Hepatocyte (in vitro differentiated cells): ENCODE measurements around the gene PRSS33. TPM values are rescaled to one million over a fixed set of nuclear protein-coding genes. Genes with fewer than 3 reads are reported as not detected.

Experiments
- DNase-seq: peaks from one replicate; pipeline ENCODE4 v3.0.0-alpha.2; 2016; ENCODE audit warnings: low spot score
- H2AFZ ChIP-seq: fragments of 200-600 bp; sonication (generic); 2 replicates; pipeline ENCODE4 v1.6.0; 2016; ENCODE audit warnings: antibody characterized with exemption, mild to moderate bottlenecking
- H3K27ac ChIP-seq: fragments of 200-600 bp; sonication (generic); 2 replicates; pipeline ENCODE4 v1.5.1; 2016; ENCODE audit warnings: mild to moderate bottlenecking
- H3K27me3 ChIP-seq: fragments of 200-600 bp; sonication (generic); 2 replicates; pipeline ENCODE4 v1.6.1; 2016
- H3K36me3 ChIP-seq: fragments of 200-600 bp; sonication (generic); replicated peaks from 2 replicates; pipeline ENCODE4 v1.5.1; 2016; ENCODE audit warnings: low read depth; ENCODE audit not compliant: insufficient read depth
- H3K4me1 ChIP-seq: fragments of 200-600 bp; sonication (generic); 2 replicates; pipeline ENCODE4 v1.5.1; 2016; ENCODE audit warnings: mild to moderate bottlenecking, moderate library complexity; ENCODE audit not compliant: insufficient read depth
- H3K4me2 ChIP-seq: fragments of 200-600 bp; sonication (generic); 2 replicates; pipeline ENCODE4 v1.6.0; 2016
- H3K4me3 ChIP-seq: fragments of 200-600 bp; sonication (generic); 2 replicates; pipeline ENCODE4 v1.5.1; 2016; ENCODE audit warnings: mild to moderate bottlenecking
- H3K79me2 ChIP-seq: fragments of 200-600 bp; sonication (generic); 2 replicates; pipeline ENCODE4 v1.6.0; 2017; ENCODE audit warnings: mild to moderate bottlenecking
- H3K9me2 ChIP-seq: fragments of 200-600 bp; sonication (generic); replicated peaks from 2 replicates; pipeline ENCODE4 v1.6.0; 2017; ENCODE audit warnings: mild to moderate bottlenecking; ENCODE audit not compliant: insufficient read depth
- H3K9me3 ChIP-seq: fragments of 200-600 bp; sonication (generic); 2 replicates; pipeline ENCODE4 v1.5.1; 2016; ENCODE audit warnings: low read depth, mild to moderate bottlenecking
- H4K20me1 ChIP-seq: fragments of 200-600 bp; sonication (generic); 2 replicates; pipeline ENCODE4 v1.6.0; 2016; ENCODE audit warnings: mild to moderate bottlenecking; ENCODE audit not compliant: insufficient read depth, poor library complexity, severe bottlenecking
- CTCF ChIP-seq: fragments of 200-600 bp; sonication (generic); IDR thresholded peaks from 2 replicates; pipeline ENCODE4 v1.5.1; 2016; ENCODE audit warnings: antibody characterized with exemption, mild to moderate bottlenecking; ENCODE audit not compliant: poor library complexity
- EZH2 ChIP-seq: fragments of 200-600 bp; sonication (generic); IDR thresholded peaks from 2 replicates; pipeline ENCODE4 v1.6.1; 2016; ENCODE audit warnings: antibody characterized with exemption, mild to moderate bottlenecking, borderline replicate concordance
- EZH2phosphoT487 ChIP-seq: fragments of 200-600 bp; sonication (generic); IDR thresholded peaks from one replicate; pipeline ENCODE4 v1.6.1; 2018; ENCODE audit warnings: antibody characterized with exemption, mild to moderate bottlenecking, low read depth, moderate library complexity; ENCODE audit not compliant: unreplicated experiment, severe bottlenecking
- WGBS: methylation state at CpG from one replicate; pipeline ENCODE4 v1.1.6; 2016; ENCODE audit warnings: low lambda C conversion rate; ENCODE audit errors: missing lambda C conversion rate; 5-methylcytosine and 5-hydroxymethylcytosine counted together
- polyA plus RNA-seq: library from polyadenylated mRNA; unstranded; fragments of >200 nt; fragmentation: Nextera tagmentation; extraction: Ambion mirVana; gene quantifications from 2 replicates; pipeline ENCODE4 v1.2.1, GENCODE V29; 2016
- small RNA-seq: library from RNA; depleted of rRNA; stranded (forward); fragments of <200 nt; gene quantifications from one replicate; pipeline ENCODE3, GENCODE V24; 2014
- total RNA-seq: library from RNA; depleted of rRNA; stranded (reverse); fragments of >200 nt; gene quantifications from 2 replicates; pipeline ENCODE4 v1.2.3, GENCODE V29; 2014

Gene PRSS33
- total and polyA plus RNA-seq, 2 experiments from 2014 or later = not detected

GRCh38 chr16:2737238-2737605 is 50.1 kb downstream of the PRSS33 start:
- DNase-seq = no peak
- Histone ChIP-seq H3K4me1 (peaks cover 6% of the 10 kb centered on the region), H4K20me1 (no peaks in the 10 kb centered on the region), H3K36me3 (no peaks in the 10 kb centered on the region), H3K4me3 (no peak overlapping the region), H3K27ac (no peak overlapping the region), H3K79me2 (no peaks in the 10 kb centered on the region), H3K4me2 (no peak overlapping the region), H3K27me3 (no peaks in the 10 kb centered on the region), H3K9me2 (no peaks in the 10 kb centered on the region), H3K9me3 (no peaks in the 10 kb centered on the region), H2AFZ (no peak overlapping the region)
- 87% methylated on average over 5 of the region's 5 CpGs for WGBS
- TF ChIP-seq CTCF (no peak), EZH2 (no peak), EZH2phosphoT487 (no peak)

GRCh38 chr16:2736476-2737237 is 50.7 kb downstream of the PRSS33 start:
- Histone ChIP-seq H3K9me3 (no peaks in the 10 kb centered on the region), H3K27ac (no peak overlapping the region), H3K4me1 (peaks cover 6% of the 10 kb centered on the region), H3K4me3 (no peak overlapping the region), H3K4me2 (no peak overlapping the region), H3K36me3 (no peaks in the 10 kb centered on the region), H2AFZ (no peak overlapping the region), H3K27me3 (no peaks in the 10 kb centered on the region), H4K20me1 (no peaks in the 10 kb centered on the region), H3K9me2 (no peaks in the 10 kb centered on the region), H3K79me2 (no peaks in the 10 kb centered on the region)
- no peak for DNase-seq
- WGBS = 92% methylated on average over 11 of the region's 11 CpGs
- TF ChIP-seq EZH2 (no peak), EZH2phosphoT487 (no peak), CTCF (no peak)

DNA sequence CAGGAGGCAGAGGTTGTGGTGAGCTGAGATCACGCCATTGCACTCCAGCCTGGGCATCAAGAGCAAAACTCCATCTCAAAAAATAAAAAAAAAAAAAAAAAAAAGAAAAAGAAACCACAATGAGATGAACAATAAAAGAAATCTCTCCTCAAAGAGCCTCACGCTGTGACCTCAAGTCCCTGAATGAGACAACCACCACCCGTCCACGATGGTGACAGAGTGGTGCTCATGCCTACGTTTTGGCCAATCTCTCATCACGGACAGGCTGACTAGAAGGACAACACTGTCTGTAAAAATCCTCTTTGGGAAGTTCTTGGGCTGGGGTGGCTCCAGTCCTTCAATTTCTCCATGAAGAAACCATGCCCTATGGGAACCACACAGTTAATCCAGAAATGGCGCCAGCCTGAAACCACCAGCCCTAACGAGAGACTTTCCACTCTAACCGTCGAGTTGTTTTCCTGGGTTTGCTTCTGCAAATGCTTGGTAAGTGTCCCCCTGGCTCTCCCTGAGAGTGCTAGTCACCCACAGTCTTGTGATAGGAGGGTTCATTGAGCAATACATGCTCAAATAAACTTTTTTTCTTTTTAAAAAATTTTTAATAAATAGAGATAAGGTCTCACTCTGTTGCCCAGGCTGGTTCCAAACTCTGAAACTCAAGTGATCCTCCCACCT is 52.4 kb downstream of the PRSS33 start:
- no peak overlapping the region for H2AFZ ChIP-seq
- no peaks in the 10 kb centered on the region for H3K27me3 ChIP-seq
- no peaks in the 10 kb centered on the region for H3K79me2 ChIP-seq
- TF ChIP-seq EZH2phosphoT487 (no peak), CTCF (no peak), EZH2 (no peak)
- no peaks in the 10 kb centered on the region for H4K20me1 ChIP-seq
- no peaks in the 10 kb centered on the region for H3K36me3 ChIP-seq
- no peaks in the 10 kb centered on the region for H3K9me3 ChIP-seq
- H3K4me1 ChIP-seq = peaks cover 6% of the 10 kb centered on the region
- 92% methylated on average over 10 of the region's 10 CpGs for WGBS
- no peak overlapping the region for H3K4me2 ChIP-seq
- H3K4me3 ChIP-seq = no peak overlapping the region
- no peaks in the 10 kb centered on the region for H3K9me2 ChIP-seq
- no peak overlapping the region for H3K27ac ChIP-seq
- DNase-seq = no peak

Small RNAs within 50 kb of the gene (small RNA-seq; reads per million reads assigned to genes)
- not detected for gene SNORA3C

Other genes starting within 250 kb of the PRSS33 start
- gene PDPK1, start 249.5 kb downstream of the PRSS33 start, total RNA-seq = 29.8 and 34.5 TPM in 2 replicates
- gene PDPK1, start 249.5 kb downstream of the PRSS33 start, polyA plus RNA-seq = 23.6 and 27.1 TPM in 2 replicates
- gene KCTD5, start 105.0 kb downstream of the PRSS33 start, total RNA-seq = 22.7 and 31.5 TPM in 2 replicates
- gene KCTD5, start 105.0 kb downstream of the PRSS33 start, polyA plus RNA-seq = 24.5 and 32.2 TPM in 2 replicates
- 1.4 and 4.3 TPM in 2 replicates for gene PRSS27, start 67.3 kb downstream of the PRSS33 start, total RNA-seq
- gene PRSS27, start 67.3 kb downstream of the PRSS33 start, polyA plus RNA-seq = 1.4 and 4.8 TPM in 2 replicates
- gene SRRM2, start 34.9 kb downstream of the PRSS33 start, total RNA-seq = 82.9 and 142 TPM in 2 replicates
- 403 and 666 TPM in 2 replicates for gene SRRM2, start 34.9 kb downstream of the PRSS33 start, polyA plus RNA-seq
- gene ELOB, start 10.3 kb downstream of the PRSS33 start, total RNA-seq = 255 and 540 TPM in 2 replicates
- 627 and 642 TPM in 2 replicates for gene ELOB, start 10.3 kb downstream of the PRSS33 start, polyA plus RNA-seq
- gene PRSS41, start 10.9 kb upstream of the PRSS33 start, total RNA-seq = not detected in 2 replicates
- gene PRSS41, start 10.9 kb upstream of the PRSS33 start, polyA plus RNA-seq = not detected in 2 replicates
- not detected in 2 replicates for gene PRSS21, start 29.7 kb upstream of the PRSS33 start, total RNA-seq
- not detected in 2 replicates for gene PRSS21, start 29.7 kb upstream of the PRSS33 start, polyA plus RNA-seq
- 4.3 and 5.4 TPM in 2 replicates for gene ZG16B, start 42.7 kb upstream of the PRSS33 start, total RNA-seq
- gene ZG16B, start 42.7 kb upstream of the PRSS33 start, polyA plus RNA-seq = 4.9 and 7.9 TPM in 2 replicates
- 50.0 and 60.2 TPM in 2 replicates for gene PRSS22, start 70.6 kb upstream of the PRSS33 start, total RNA-seq
- 66.3 and 100 TPM in 2 replicates for gene PRSS22, start 70.6 kb upstream of the PRSS33 start, polyA plus RNA-seq
- gene FLYWCH2, start 95.7 kb upstream of the PRSS33 start, total RNA-seq = 31.6 and 45.1 TPM in 2 replicates
- gene FLYWCH2, start 95.7 kb upstream of the PRSS33 start, polyA plus RNA-seq = 33.1 and 40.0 TPM in 2 replicates
- gene FLYWCH1, start 124.4 kb upstream of the PRSS33 start, total RNA-seq = 11.7 and 14.6 TPM in 2 replicates
- gene FLYWCH1, start 124.4 kb upstream of the PRSS33 start, polyA plus RNA-seq = 16.9 and 17.1 TPM in 2 replicates
- 0.52 and 3.6 TPM in 2 replicates for gene KREMEN2, start 176.7 kb upstream of the PRSS33 start, total RNA-seq
- gene KREMEN2, start 176.7 kb upstream of the PRSS33 start, polyA plus RNA-seq = 4.9 and 5.8 TPM in 2 replicates
- gene PAQR4, start 181.8 kb upstream of the PRSS33 start, total RNA-seq = 2.8 and 4.5 TPM in 2 replicates
- gene PAQR4, start 181.8 kb upstream of the PRSS33 start, polyA plus RNA-seq = 3.7 and 8.3 TPM in 2 replicates
- 5.5 and 7.7 TPM in 2 replicates for gene PKMYT1, start 192.9 kb upstream of the PRSS33 start, total RNA-seq
- gene PKMYT1, start 192.9 kb upstream of the PRSS33 start, polyA plus RNA-seq = 17.1 and 21.0 TPM in 2 replicates
- gene CLDN9, start 225.4 kb upstream of the PRSS33 start, total RNA-seq = 2.0 and 3.5 TPM in 2 replicates
- 8.9 and 9.0 TPM in 2 replicates for gene CLDN9, start 225.4 kb upstream of the PRSS33 start, polyA plus RNA-seq
- gene CLDN6, start 230.6 kb upstream of the PRSS33 start, total RNA-seq = 258 and 297 TPM in 2 replicates
- 568 and 574 TPM in 2 replicates for gene CLDN6, start 230.6 kb upstream of the PRSS33 start, polyA plus RNA-seq
- 126 and 127 TPM in 2 replicates for gene TNFRSF12A, start 232.8 kb upstream of the PRSS33 start, total RNA-seq
- gene TNFRSF12A, start 232.8 kb upstream of the PRSS33 start, polyA plus RNA-seq = 385 and 452 TPM in 2 replicates
- gene HCFC1R1, start 236.4 kb upstream of the PRSS33 start, total RNA-seq = 19.7 and 35.7 TPM in 2 replicates
- gene HCFC1R1, start 236.4 kb upstream of the PRSS33 start, polyA plus RNA-seq = 158 and 201 TPM in 2 replicates
- 35.6 and 41.2 TPM in 2 replicates for gene THOC6, start 236.5 kb upstream of the PRSS33 start, total RNA-seq
- gene THOC6, start 236.5 kb upstream of the PRSS33 start, polyA plus RNA-seq = 79.4 and 86.2 TPM in 2 replicates
- 10.0 and 12.3 TPM in 2 replicates for gene BICDL2, start 249.4 kb upstream of the PRSS33 start, total RNA-seq
- gene BICDL2, start 249.4 kb upstream of the PRSS33 start, polyA plus RNA-seq = 11.8 and 12.8 TPM in 2 replicates